GM12892 (cell line): ENCODE data around the gene RAB3GAP1.

Source experiments
- POLR2A ChIP-seq: IDR thresholded peaks from 2 replicates; pipeline ENCODE4 v1.6.1; 2011; ENCODE audit warnings: low read depth, low read length, control low read depth
- POLR2AphosphoS5 ChIP-seq: IDR thresholded peaks from 2 replicates; pipeline ENCODE4 v1.6.1; 2011; ENCODE audit warnings: low read depth, low read length, control low read depth

DNA sequence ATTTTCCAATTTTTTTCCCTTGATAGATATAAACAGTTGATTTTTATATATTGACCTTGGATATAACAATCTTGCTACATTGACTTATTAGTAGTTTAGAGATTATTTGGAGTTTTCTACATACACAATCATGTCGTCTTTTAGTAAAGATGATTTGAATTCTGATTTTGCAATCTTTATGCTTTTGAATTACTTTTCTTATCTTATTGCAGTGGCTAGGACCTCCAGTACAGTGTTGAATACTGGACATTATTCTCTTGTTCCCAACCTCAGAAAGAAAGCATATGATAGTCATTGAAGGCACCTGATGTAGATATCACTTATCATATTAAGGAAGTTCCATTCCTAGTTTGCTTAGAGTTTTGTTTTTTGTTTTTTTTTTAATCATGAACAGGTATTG, 90.2 kb downstream of the RAB3GAP1 start:
- TF ChIP-seq POLR2AphosphoS5 (no peak), POLR2A (no peak)
